WERI-Rb-1 (cell line): ENCODE data around the gene MGLL.

Source experiments
- DNase-seq: peaks from one replicate; pipeline ENCODE4 v3.0.0-alpha.2; 2020
- H3K27ac ChIP-seq: fragments of 250-450 bp; sonication (Bioruptor Pico); 2 replicates; pipeline ENCODE4 v1.5.1; 2020; ENCODE audit warnings: mild to moderate bottlenecking, moderate library complexity
- H3K27me3 ChIP-seq: fragments of 250-450 bp; sonication (Bioruptor Pico); 2 replicates; pipeline ENCODE4 v1.5.1; 2021; ENCODE audit warnings: mild to moderate bottlenecking, low read depth, moderate library complexity; ENCODE audit not compliant: insufficient read depth, severe bottlenecking
- H3K36me3 ChIP-seq: fragments of 250-450 bp; sonication (Bioruptor Pico); 2 replicates; pipeline ENCODE4 v1.5.1; 2020; ENCODE audit warnings: mild to moderate bottlenecking, moderate library complexity
- H3K4me3 ChIP-seq: 2 replicates; pipeline ENCODE4 v1.5.1; 2011; ENCODE audit warnings: low read depth, mild to moderate bottlenecking, control low read depth, low read length
- H3K9me3 ChIP-seq: fragments of 250-450 bp; sonication (Bioruptor Pico); 2 replicates; pipeline ENCODE4 v1.5.1; 2021; ENCODE audit warnings: mild to moderate bottlenecking, moderate library complexity; ENCODE audit not compliant: severe bottlenecking
- TF ChIP-seq, protein P1 (sequence below): IDR thresholded peaks from 2 replicates; pipeline ENCODE4 v1.5.1; 2011; ENCODE audit warnings: low read depth, mild to moderate bottlenecking, control low read depth, inconsistent platforms, low read length

MGLL gene

GRCh38 chr3:127669541-127670228 lies 152.6 kb downstream of the MGLL start:
- H3K9me3 ChIP-seq: no peaks in the 10 kb centered on the region
- peaks cover 37% of the 10 kb centered on the region for H3K36me3 ChIP-seq
- no peaks in the 10 kb centered on the region for H3K27me3 ChIP-seq
- H3K27ac ChIP-seq: no peak overlapping the region
- no peak for DNase-seq
- TF ChIP-seq, protein P1, sequence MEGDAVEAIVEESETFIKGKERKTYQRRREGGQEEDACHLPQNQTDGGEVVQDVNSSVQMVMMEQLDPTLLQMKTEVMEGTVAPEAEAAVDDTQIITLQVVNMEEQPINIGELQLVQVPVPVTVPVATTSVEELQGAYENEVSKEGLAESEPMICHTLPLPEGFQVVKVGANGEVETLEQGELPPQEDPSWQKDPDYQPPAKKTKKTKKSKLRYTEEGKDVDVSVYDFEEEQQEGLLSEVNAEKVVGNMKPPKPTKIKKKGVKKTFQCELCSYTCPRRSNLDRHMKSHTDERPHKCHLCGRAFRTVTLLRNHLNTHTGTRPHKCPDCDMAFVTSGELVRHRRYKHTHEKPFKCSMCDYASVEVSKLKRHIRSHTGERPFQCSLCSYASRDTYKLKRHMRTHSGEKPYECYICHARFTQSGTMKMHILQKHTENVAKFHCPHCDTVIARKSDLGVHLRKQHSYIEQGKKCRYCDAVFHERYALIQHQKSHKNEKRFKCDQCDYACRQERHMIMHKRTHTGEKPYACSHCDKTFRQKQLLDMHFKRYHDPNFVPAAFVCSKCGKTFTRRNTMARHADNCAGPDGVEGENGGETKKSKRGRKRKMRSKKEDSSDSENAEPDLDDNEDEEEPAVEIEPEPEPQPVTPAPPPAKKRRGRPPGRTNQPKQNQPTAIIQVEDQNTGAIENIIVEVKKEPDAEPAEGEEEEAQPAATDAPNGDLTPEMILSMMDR: no peak
- no peak overlapping the region for H3K4me3 ChIP-seq

DNA sequence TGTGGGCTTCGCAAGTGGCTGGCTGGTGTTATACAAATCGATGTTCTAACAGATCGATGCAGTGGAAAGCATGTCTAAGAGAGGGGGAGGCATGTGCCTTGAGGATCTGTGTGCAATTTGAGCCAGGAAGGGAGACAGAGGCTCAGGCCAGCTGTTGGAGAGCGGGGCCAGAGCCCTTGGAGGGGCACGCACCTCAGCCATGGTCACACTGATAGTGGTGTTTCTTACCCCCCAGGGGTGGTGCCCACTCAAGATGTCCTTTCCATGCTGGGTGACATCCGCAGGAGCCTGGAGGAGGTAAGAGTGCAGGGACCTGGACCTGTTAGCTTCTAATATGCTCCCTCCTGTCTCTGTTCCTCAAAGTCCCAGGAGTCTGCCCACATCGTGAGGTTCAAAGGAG lies 153.4 kb downstream of the MGLL start:
- Histone ChIP-seq H3K36me3 (peaks cover 45% of the 10 kb centered on the region), H3K27me3 (no peaks in the 10 kb centered on the region), H3K4me3 (no peak overlapping the region), H3K27ac (no peak overlapping the region), H3K9me3 (no peaks in the 10 kb centered on the region)
- TF ChIP-seq, protein P1: no peak
- no peak for DNase-seq

- TF ChIP-seq, protein P1: no peak
- Histone ChIP-seq H3K27me3 (no peaks in the 10 kb centered on the region), H3K9me3 (no peaks in the 10 kb centered on the region), H3K27ac (no peak overlapping the region), H3K36me3 (peaks cover 61% of the 10 kb centered on the region), H3K4me3 (no peak overlapping the region)
- DNase-seq: no peak
These were observed 155.1 kb downstream of the MGLL start for GRCh38 chr3:127667119-127667681.

GRCh38 chr3:127666676-127667075 lies 155.6 kb downstream of the MGLL start:
- no peaks in the 10 kb centered on the region for H3K9me3 ChIP-seq
- DNase-seq: no peak
- no peak overlapping the region for H3K27ac ChIP-seq
- H3K4me3 ChIP-seq: no peak overlapping the region
- TF ChIP-seq, protein P1: no peak
- H3K36me3 ChIP-seq: peaks cover 66% of the 10 kb centered on the region
- H3K27me3 ChIP-seq: no peaks in the 10 kb centered on the region

DNA sequence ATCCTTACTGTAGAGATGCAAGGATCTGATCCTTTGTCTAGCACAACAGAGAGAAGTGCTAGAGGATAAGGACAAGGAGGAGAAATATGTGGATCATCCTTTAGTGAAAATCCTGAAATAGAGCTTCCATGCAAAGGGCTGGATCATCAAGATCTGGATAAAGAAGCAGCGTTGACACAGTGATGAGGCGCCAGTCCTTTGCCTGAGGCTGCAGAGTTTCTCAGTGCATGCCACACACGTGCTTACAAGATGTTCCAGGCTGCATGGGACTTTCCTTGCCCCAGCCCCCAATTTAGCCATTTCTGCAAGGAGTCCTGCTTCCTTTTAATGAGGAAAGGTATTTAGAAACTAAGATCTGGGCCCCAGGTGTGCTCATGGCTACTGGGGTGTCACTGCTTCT lies 156.7 kb downstream of the MGLL start:
- Histone ChIP-seq H3K9me3 (no peaks in the 10 kb centered on the region), H3K27ac (no peak overlapping the region), H3K27me3 (no peaks in the 10 kb centered on the region), H3K36me3 (peaks cover 74% of the 10 kb centered on the region), H3K4me3 (no peak overlapping the region)
- TF ChIP-seq, protein P1: no peak
- DNase-seq: no peak

- DNase-seq: no peak
- Histone ChIP-seq H3K27me3 (no peaks in the 10 kb centered on the region), H3K9me3 (no peaks in the 10 kb centered on the region), H3K27ac (no peak overlapping the region), H3K36me3 (peaks cover 78% of the 10 kb centered on the region), H3K4me3 (no peak overlapping the region)
- TF ChIP-seq, protein P1: no peak
These were observed 157.2 kb downstream of the MGLL start for GRCh38 chr3:127665165-127665564.
